A673 (cell line): Measurements from ENCODE around the gene MAGI1.
"Not testable (repeated sequence)": the region's sequence is repeated elsewhere in the genome, so short reads cannot be mapped to it uniquely, and the experiment has no call there.

ENCODE experiments used
- CTCF ChIP-seq: fragments of 300-800, 200-600 bp; sonication (generic); conservative IDR thresholded peaks from 2 replicates; pipeline ENCODE4 v1.5.1; 2017; ENCODE audit warnings: low read depth, mild to moderate bottlenecking, antibody characterized with exemption, low read length, moderate library complexity, mixed read lengths
- EZH2 ChIP-seq: fragments of 200-600 bp; sonication (generic); IDR thresholded peaks from 2 replicates; pipeline ENCODE4 v1.6.1; 2017; ENCODE audit warnings: borderline replicate concordance, low read depth, mild to moderate bottlenecking, mixed read lengths, antibody characterized with exemption, low read length; ENCODE audit not compliant: poor library complexity, severe bottlenecking

GRCh38 chr3:65891477-65891876, 147.2 kb downstream of the MAGI1 start:
- TF ChIP-seq CTCF, EZH2: not testable (repeated sequence)
